Right ventricle myocardium superior (tissue), 1 donor: ENCODE measurements around the gene SDC3. TPM values are rescaled to one million over a fixed set of nuclear protein-coding genes. Genes with fewer than 3 reads are reported as not detected.

ENCODE experiments used
- ATAC-seq: fragments of 200-7000 bp; cut with Tn5 transposase; one replicate; pipeline ENCODE4 v1.9.1; 2020; ENCODE audit warnings: mild to moderate bottlenecking; ENCODE audit not compliant: poor library complexity
- DNase-seq: peaks from one replicate; pipeline ENCODE4 v3.0.0-alpha.2; 2020
- intact Hi-C: fragments of 100-400 bp; cut with DNase I; formaldehyde crosslinking; loops from one replicate; pipeline ENCODE4 v1.11.2; 2022
- total RNA-seq: library from RNA; stranded (reverse); fragmentation: NEBNext Ultra II Directional; extraction: Animal tissue kit (Norgen Biotek cat#: 25700); gene quantifications from one replicate; pipeline ENCODE4 v1.2.1, GENCODE V29; 2021
- donor health status: DM: no; HTN: yes; CAD: no; lungs with severe emphysema.

The SDC3 gene
- total RNA-seq, 1 donor from 2014 or later: 19.9 TPM

DNA sequence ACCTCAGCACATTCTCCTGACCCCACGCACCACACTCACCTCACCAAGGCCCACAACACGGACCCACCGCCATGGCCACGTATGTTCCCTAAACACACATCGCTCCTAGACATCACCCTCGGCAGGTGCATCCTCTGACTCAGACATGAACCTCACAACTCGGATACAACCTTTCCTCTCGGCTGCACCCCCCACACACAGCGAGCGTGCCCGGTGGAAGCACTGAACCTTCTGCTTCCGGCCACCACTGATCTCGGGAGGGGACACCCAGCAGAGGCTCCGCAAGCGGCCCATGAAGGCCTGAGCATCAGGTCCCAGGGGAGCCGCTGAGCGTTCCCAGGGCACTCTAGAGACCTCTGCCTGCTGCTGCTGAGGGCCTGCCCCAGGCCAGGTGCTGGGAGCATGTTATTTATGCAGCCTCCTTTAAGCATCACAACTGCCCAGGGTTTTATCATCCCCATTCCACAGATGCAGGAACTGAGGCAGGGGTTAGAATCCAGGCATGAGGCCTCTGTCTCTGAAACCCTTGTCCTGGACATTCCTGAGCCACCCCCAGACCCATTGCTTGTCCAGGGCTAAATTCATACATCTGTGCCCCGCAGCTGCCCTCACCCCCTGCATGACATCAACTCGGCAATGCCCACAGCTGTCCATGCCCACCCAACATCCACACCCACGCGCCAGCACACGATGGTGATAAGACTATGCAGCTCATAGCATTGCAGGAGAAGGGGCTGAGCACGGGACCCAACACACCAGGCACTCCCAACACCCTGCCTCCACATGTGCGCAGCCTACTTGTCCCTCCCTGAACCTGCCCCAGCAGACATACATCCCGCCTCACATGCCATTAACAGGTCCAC lies 27.0 kb downstream of the SDC3 start:
- DNase-seq (no peak), ATAC-seq (no peak)
- intact Hi-C loops: no loop called here

DNA sequence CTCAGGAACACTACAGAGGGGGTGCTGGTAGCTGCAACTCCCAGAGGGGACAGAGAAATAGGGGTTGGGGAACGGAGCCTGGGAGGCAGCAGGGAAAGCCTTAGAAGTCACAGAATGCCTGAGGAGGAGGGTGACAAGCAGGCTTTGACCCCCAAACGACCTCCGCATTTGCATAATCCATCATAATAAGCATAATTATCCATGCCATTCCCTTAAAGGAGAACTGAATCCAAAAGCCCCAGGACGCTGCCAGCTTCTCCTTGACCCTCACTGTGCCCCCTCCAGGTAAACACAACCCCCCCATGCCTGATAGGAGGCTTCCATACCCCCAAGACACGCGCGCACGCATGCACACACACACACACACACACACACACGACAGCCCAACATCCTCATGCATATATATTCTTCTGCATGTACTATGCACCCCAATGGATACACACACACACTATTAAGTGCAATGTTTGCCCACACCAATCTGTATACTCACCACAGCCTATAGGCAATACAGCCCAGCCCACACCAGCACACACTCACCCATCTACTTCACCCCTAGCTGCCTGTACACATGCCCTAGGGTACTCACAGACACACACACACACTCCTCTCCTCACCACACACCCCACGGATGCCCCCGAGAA lies 27.8 kb downstream of the SDC3 start:
- DNase-seq (no peak), ATAC-seq (no peak)
- intact Hi-C loops: no loop called here

DNA sequence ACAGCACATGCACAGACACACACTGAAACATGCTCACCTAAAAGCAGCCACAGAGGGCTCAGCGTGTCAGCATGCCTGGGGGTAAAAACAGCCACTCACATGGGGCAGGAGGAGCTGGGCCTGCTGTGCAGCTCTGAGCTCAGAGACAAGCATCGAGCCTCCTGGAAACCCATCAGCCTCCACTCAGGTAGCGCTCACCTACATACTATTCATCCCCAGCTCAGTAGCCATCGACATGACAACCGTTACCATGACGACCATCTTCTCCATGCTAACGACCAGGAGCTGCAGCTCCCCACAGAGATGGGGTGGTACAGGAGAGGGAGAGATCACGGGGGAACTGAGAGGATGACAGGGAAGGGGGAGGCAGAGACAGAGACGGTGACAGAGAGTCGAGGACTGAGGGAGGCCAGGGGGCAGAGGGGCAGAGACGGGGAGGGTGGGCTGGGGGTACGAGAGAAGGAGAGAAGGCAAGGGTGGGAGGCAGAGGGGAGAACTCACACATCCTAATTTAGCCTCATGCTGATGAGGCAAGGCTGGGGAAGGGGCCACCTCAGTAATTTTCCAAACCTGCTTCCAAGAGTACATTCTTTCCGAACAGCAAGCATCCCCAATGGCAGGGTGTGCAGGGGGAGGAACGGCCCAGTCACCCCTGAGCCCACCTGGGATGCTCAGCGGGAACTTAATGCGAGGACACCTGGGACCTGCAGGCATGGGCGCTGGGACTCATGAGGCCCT lies 28.4 kb downstream of the SDC3 start:
- no peak for DNase-seq
- no peak for ATAC-seq
- intact Hi-C loops: no loop called here

DNA sequence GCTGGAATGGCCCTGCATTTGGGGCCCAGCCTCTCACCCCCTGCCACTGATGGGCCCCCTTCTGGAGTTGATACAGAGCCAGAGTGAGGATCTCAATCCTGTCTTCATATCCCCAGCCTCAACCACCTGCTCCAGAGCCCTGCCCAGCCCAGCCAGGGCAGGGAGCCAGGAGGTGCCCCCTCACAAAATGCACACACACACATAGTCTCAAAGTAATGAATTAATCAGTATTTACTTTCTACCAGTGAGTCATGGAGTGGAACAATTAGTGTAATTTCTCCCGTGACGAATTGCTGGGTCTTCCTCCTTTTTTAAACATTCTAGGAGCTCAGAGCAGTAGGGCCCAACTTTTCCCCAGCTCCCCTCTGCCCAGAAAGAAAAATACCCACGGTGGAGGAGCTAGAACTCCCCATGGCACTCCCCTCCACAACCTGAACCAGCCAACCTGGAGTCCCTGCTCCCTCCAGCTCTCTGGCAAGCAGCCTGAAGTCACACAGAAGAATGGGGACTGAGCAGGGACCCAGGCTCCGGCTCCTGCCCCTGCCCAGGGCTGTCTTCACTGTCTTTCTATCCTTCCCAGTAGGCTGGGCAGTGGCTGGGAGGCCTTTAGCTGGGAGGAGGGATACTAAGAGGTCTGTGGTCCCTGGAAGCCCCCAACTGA lies 29.3 kb downstream of the SDC3 start:
- no peak for DNase-seq
- no peak for ATAC-seq

DNA sequence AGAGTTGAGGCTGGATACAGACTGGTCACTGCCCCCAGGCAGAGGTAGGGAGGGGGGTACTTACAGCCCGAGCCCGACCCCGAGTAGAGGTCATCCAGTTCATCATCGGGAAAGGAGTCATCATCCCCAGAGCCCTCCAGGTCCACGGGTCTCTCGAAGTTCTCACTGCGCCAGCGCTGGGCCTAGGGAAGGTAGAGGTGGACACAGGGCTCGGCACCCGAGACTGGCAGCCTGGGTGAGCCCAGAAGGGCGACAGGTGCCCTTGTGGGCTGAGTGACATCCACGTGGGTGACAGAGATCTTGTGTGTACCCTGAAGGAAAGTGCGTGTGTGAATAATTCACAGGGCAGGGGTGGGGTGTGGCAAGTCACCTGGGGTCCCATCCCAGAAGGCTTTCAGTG lies 30.0 kb downstream of the SDC3 start:
- intact Hi-C loops: no loop called here
- no peak for ATAC-seq
- no peak for DNase-seq

More for the DNA sequence above, 29.3 kb downstream of the SDC3 start:
- intact Hi-C loops: no loop called here

DNA sequence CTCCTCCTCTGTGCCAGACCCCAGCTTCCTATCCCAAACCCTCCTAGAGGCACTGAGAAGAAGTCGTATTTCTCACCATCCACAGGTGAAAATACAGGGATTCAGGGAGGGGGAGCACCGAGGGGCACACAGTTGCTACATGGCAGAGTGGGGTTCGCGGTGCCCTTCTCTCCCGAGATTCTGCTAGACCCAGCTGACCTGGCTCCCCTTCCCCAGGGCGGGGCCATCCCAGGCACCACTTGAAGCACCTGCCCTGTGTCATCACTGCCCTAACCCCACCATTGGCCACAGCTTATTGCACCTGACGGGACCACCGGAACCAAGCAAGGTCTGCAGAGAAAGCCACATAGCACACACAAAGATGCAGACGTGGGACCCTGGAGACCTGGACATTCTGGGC lies 30.5 kb downstream of the SDC3 start:
- intact Hi-C loops: no loop called here
- no peak for DNase-seq
- no peak for ATAC-seq

DNA sequence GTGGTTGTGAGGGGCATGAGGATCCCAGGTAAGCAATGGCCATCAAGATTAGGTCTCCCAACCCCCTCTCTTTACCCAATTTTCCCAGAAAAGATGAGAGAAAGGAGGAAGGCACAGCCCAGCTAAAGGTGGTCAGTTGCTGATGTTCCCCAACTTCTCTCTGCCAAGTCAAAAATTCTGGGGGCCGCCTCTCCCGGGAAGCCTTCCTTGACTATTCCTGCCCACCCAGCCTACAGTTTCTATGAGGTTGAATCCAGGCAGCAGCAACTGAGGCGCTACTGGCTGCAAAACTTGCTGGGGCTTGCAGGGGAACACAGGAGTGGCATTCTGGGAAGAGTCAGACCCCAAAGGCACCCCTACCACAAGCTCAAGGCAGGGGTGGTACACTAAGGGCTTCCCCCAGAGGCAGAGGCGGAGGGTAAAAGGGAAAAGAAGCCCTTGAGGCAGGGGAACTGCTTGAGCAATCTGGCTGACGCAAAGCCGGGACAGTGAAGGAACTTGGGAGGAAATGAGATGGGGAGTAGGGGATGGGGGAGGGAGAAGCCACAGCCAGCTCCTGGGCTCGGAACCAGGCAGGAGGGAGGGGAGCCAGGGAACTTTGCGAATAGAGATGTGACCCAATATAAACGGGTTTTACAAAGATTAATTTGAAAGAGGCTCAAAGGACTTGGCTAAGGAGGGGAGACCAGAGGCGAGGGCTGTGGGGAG lies 31.2 kb downstream of the SDC3 start:
- intact Hi-C loops: no loop called here

DNA sequence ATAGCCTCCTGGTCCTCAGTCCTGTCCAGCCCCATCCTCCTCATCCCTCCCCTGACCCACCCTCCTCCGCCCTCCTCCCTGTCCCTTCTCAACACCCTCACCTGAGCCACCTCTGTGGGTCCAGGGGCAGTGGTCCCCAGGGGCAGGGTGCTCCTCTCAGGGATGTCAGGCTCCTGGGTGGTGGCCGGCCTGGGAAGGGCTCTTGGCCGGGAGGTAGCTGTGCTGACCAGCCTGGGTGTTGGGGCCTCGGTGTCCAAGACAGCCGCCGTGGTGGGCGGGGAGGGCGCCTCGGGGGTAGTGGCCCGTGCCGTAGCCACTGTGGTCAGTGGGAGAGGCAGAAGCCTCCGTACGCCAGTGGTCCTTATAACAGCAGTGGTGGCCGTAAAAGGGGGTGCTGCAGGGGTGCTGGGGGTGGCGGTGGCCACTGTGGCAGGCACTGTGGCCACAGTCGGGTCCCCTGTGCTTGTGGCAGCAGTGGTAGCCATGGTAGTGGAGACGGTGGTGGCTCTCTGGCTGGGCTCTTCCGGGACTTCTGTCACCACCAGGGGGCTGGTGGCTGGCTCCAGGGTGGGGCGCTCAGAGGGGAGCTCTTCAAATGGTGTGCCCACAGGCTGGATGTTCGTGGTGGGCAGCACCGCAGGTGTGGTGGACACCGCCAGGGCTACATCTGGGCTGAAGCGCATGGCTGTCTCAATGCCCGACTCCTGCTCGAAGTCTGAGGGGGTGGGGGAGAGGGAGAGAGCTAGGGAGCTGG lies 31.9 kb downstream of the SDC3 start:
- DNase-seq (no peak), ATAC-seq (no peak)
- intact Hi-C loops: no loop called here

More for the DNA sequence above, 31.2 kb downstream of the SDC3 start:
- ATAC-seq (peak; percentile 87), DNase-seq (peak; percentile 90)

DNA sequence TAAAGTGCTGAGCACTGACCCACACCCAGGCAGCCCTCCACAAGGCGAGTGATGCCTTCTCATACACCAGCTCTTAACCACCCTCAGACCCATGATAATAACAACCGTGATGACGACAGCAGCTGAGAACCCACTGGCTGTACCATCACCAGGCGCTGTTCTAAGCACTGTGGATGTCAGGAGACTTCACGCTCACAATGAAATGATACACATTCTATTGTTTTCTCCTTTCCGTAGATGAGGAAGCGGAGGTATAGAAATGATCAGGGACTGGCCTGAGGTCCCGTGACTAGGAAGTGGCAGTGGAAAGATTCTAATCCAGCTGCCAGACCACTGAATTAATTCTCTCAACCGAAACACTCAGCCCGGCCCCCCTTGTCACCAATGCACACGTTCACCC lies 32.6 kb downstream of the SDC3 start:
- no peak for DNase-seq
- no peak for ATAC-seq
- intact Hi-C loops: no loop called here

DNA sequence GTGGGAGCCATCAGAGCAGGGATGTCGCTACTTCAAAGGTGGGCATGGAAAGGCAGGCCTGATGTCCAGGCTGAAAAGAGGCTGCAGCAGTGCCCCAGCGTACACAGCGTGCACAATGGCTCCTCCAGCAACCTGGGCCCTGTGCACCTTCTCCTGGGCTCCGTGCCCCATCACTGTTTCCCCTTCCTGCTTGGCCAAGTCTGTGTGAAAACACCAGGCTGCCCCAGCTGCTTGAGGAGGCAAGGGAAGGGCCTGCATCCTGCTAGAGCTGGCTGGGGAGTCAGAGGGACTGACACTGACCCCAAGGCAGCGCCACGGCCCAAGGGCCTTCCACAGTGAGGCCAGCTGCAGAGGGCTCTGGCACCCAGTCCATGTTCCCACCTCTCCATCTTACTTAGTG lies 33.4 kb downstream of the SDC3 start:
- no peak for ATAC-seq
- intact Hi-C loops: no loop called here
- DNase-seq: no peak

DNA sequence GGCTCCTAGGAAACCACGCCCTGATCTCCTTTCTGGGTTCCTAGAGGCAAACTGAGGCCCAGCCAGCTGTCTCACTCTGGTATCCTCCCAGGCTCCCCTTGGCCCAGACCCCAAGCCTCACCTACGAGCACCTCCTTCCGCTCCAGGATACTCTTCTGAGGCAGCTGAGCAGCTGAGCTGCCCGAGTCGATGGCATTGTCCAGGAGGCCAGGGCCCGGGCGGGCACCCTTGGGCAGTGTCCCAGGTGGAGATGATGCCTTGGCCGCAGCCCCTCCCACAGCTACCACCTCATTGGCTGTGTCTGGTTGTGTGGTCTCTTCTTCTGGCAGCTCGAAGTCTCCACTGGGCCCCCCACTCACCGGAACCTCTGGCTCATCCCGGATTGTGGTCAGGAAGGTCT lies 34.4 kb downstream of the SDC3 start:
- intact Hi-C loops: no loop called here

DNA sequence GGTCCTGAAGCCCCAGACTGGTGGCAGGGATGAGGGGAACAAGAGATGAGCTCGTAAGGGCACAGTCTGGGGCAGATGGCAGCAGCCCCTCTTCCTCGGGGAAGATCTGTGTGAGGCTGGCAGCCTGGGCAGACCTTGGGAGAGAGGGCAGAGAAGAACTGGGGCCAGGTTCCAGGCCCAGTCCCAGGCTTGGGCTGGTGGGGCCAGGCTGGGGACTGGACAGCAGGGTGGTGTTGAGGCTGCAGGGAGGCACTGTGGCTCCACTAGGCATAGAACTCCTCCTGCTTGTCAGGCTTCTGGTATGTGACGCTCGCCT lies 35.7 kb downstream of the SDC3 start:
- intact Hi-C loops: no loop called here
- ATAC-seq: no peak
- DNase-seq: no peak

More for the DNA sequence above, 34.4 kb downstream of the SDC3 start:
- ATAC-seq (no peak), DNase-seq (no peak)

DNA sequence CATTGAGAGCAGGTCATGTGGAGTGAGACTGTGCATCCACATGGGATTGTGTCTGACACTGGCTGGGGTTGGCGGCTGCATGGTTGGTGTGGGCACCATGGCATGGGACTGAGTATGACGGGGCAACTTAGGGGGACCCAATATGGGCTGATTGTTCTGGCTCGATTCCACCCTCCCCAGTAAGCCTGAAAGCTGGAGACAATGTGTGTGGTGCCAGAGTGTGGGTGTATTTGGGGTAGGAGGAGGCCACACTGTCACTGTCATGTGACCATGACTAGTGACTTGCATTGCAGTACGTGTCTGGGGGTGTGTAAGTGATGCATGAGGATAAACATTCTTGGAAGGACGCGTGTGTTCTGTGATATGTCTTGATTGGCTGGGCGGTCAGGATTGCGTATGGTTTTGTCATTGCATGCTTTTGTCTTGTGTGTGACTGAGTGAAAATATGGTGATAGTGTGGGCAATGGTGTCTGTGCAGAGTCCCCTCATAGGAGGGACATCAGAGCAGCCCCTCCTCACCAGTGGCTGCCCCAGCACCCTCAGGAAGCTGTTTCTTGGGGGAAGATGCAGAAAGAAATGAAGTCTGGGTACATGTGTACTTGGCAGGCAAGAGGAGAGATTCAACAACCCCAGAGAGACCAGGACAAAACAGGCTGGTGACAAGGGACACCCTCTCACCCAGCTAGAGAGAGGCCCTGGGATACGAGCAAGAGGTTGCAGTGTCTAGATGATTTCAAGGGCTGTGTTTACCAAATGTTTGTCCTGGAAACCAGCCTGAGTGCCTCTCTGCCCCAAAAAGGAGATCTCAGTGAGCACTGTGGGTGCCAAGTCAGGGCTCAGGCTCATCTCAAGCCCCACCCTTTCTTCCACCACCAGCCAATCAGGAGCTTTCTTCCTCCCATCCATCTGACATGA lies 36.3 kb downstream of the SDC3 start:
- intact Hi-C loops: no loop called here
- no peak for ATAC-seq
- DNase-seq: no peak

DNA sequence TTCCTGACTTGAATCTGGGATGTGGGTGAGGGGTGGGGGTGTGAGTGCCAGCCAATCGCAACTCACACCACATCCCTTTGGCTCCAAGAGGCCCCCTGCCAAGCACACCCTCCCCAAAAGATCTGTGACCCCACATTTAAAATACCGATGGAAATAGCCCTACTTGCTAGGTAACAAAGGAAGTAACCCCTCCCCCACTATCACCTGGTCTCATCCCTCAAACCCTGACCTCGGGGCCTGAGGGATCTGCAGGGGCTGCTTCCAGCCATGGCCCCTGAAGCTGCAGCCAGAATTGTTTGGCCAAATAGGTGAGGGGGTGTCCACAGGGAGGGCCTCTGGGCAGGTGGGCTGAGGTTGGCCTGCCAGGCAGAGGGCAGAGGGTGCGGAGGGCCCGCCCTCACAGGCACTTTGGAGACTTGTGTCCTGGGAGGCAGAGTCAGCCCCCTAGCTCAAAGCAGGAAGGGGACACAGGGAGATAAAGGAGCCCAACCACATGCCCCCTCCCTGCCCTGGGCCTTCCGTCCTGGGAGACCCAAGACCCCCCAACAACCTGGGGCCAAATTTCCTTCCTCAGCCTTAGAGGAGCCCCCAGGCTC lies 37.2 kb downstream of the SDC3 start:
- no peak for ATAC-seq
- intact Hi-C loops: no loop called here
- no peak for DNase-seq

DNA sequence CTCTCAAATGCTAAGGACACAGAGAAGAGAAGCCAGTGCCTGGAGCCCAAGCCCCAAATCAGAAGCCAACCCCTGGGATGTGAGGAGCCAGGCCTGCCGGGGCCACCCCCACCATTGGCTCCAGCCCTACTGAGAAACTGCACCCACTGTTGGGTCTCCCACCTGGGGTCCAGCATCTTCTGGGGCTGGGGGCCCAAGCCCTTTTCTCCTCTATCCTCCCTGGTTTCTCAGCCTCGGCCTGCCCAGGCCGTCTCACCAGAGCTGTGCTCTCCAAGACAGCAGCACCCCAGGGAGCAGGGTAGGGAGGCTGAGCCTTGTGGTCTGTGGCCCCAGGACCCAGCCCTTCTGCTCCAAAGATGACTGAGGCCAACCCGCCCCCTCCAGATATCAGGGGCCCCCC lies 37.9 kb downstream of the SDC3 start:
- DNase-seq: no peak
- intact Hi-C loops: no loop called here
- ATAC-seq: no peak

DNA sequence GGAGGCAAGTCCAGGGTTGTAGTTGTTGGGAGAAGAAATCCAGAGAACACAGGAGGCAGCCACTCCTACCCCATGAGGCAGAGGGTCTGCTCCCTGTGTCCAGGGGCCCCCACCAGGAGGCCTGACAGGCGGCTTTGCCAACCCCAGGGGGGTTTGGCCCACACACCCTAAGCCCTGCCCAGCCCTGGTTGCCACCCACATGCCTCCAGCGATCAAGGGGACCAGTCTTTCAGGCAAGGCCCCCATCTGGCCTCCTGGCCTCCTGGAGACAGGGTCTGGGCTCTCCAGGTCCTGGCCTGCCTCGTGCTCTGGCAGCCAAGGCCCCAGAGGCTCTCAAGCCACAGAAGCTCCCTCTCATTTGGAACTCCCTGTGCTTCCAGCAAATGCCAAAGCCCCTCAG lies 38.5 kb downstream of the SDC3 start:
- intact Hi-C loops: no loop called here
- DNase-seq: no peak
- no peak for ATAC-seq
